Panc1 (cell line): Measurements from ENCODE around the gene GALR1. TPM values are rescaled to one million over a fixed set of nuclear protein-coding genes. Genes with fewer than 3 reads are reported as not detected.

Experiments used
- ATAC-seq: fragments of 200-7000 bp; cut with Tn5 transposase; 2 replicates; pipeline ENCODE4 v1.9.1; 2020; ENCODE audit warnings: mild to moderate bottlenecking, moderate library complexity
- Bru-seq: library from RNA; stranded (reverse); fragments of 400-500 nt; gene quantifications from one replicate; lab custom pipeline; 2021; lab: Mats Ljungman, UMichigan
- BruChase-seq, 2 experiments: library from RNA; stranded (reverse); fragments of 400-500 nt; gene quantifications; one replicate each; lab custom pipeline; 2021; lab: Mats Ljungman, UMichigan
- BruUV-seq: library from RNA; stranded (reverse); fragments of 400-500 nt; replicated peaks from 2 replicates; lab custom pipeline; 2021; lab: Mats Ljungman, UMichigan
- CTCF ChIA-PET: fragments of 300-600 bp; sonication (Branson Sonifier 250); formaldehyde crosslinking; loops from one replicate; lab custom pipeline; 2022; ENCODE audit warnings: antibody characterized with exemption; lab: Charles Lee
- POLR2A ChIA-PET: fragments of 300-600 bp; sonication (Branson Sonifier 250); formaldehyde crosslinking; loops from one replicate; lab custom pipeline; 2022; ENCODE audit warnings: antibody characterized with exemption; lab: Charles Lee
- DNase-seq: peaks from one replicate; pipeline ENCODE4 v3.0.0-alpha.2; 2010; ENCODE audit warnings: low read depth, low spot score
- H3K27ac ChIP-seq: 2 replicates; pipeline ENCODE4 v1.5.1; 2011; ENCODE audit warnings: mild to moderate bottlenecking, low read length, inconsistent platforms
- H3K27me3 ChIP-seq: fragments of 200-500 bp; sonication (Bioruptor generic); 2 replicates; pipeline ENCODE4 v1.6.0; 2014; ENCODE audit warnings: low read length, inconsistent platforms; ENCODE audit not compliant: control insufficient read depth, insufficient read depth
- H3K36me3 ChIP-seq: fragments of 200-500 bp; sonication (Bioruptor generic); 2 replicates; pipeline ENCODE4 v1.5.1; 2014; ENCODE audit warnings: inconsistent platforms, mild to moderate bottlenecking, low read length, moderate library complexity; ENCODE audit not compliant: control insufficient read depth, insufficient read depth
- H3K4me1 ChIP-seq: 2 replicates; pipeline ENCODE4 v1.5.1; 2011; ENCODE audit warnings: inconsistent platforms, mild to moderate bottlenecking, low read length, moderate library complexity; ENCODE audit not compliant: control insufficient read depth, insufficient read depth
- H3K4me3 ChIP-seq, 2 experiments: 2 replicates each; pipeline ENCODE4 v1.5.1; 2011 to 2012; ENCODE audit warnings: low read depth in 2 of 2, low read length in 2 of 2, mild to moderate bottlenecking in 2 of 2, inconsistent platforms in 1 of 2, moderate library complexity in 1 of 2
- H3K9me3 ChIP-seq: fragments of 200-500 bp; sonication (Bioruptor generic); 2 replicates; pipeline ENCODE4 v1.5.1; 2014; ENCODE audit warnings: low read depth, mild to moderate bottlenecking, inconsistent platforms, low read length, moderate library complexity; ENCODE audit not compliant: control insufficient read depth, insufficient read depth
- POLR2AphosphoS5 ChIP-seq: IDR thresholded peaks from 2 replicates; pipeline ENCODE4 v1.6.1; 2012; ENCODE audit warnings: mild to moderate bottlenecking, low read depth, low read length, moderate library complexity
- SIN3A ChIP-seq: IDR thresholded peaks from 2 replicates; pipeline ENCODE4 v1.6.1; 2012; ENCODE audit warnings: low read depth, mild to moderate bottlenecking, low read length, moderate library complexity, borderline replicate concordance; ENCODE audit not compliant: insufficient read depth
- TCF7L2 ChIP-seq: IDR thresholded peaks from 2 replicates; pipeline ENCODE4 v1.6.1; 2011; ENCODE audit warnings: mild to moderate bottlenecking, low read depth, low read length, inconsistent platforms
- in situ Hi-C: cut with HindIII; loops from 2 replicates; pipeline ENCODE4 v1.10.0; 2016; ENCODE audit warnings: low sequenced_read_pairs, low pct_unique_long_range_greater_than_20kb
- intact Hi-C: fragments of 100-400 bp; cut with micrococcal nuclease; formaldehyde crosslinking; loops from one replicate; pipeline ENCODE4 v1.10.0; 2022; ENCODE audit not compliant: unreplicated experiment
- long read RNA-seq: library from polyadenylated mRNA; unstranded; transcript quantifications from one replicate; pipeline ENCODE4 v2.0.0, GENCODE V29; 2021; ENCODE audit not compliant: unreplicated experiment
- polyA plus RNA-seq: library from polyadenylated mRNA; unstranded; fragments of >200 nt; gene quantifications from one replicate; pipeline ENCODE4 v1.2.1, GENCODE V29; 2012; ENCODE audit warnings: missing spikeins; ENCODE audit not compliant: insufficient read length
- total RNA-seq: library from RNA; stranded (reverse); gene quantifications from one replicate; pipeline ENCODE4 v1.2.1, GENCODE V29; 2021; ENCODE audit not compliant: unreplicated experiment
- TF ChIP-seq, protein P1 (sequence below): fragments of 450-650 bp; IDR thresholded peaks from 2 replicates; pipeline ENCODE4 v1.5.1; 2017; ENCODE audit warnings: mild to moderate bottlenecking
- TF ChIP-seq, protein P2 (sequence below), 2 experiments: IDR thresholded peaks; 2 replicates each; pipeline ENCODE4 v1.6.1; 2011 to 2012; ENCODE audit warnings: low read depth in 2 of 2, control low read depth in 1 of 2, low read length in 1 of 2, mild to moderate bottlenecking in 1 of 2, moderate library complexity in 1 of 2; ENCODE audit not compliant: insufficient read depth in 1 of 2

The GALR1 gene, protein sequence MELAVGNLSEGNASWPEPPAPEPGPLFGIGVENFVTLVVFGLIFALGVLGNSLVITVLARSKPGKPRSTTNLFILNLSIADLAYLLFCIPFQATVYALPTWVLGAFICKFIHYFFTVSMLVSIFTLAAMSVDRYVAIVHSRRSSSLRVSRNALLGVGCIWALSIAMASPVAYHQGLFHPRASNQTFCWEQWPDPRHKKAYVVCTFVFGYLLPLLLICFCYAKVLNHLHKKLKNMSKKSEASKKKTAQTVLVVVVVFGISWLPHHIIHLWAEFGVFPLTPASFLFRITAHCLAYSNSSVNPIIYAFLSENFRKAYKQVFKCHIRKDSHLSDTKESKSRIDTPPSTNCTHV
- total RNA-seq (not detected), Bru-seq, nascent RNA (percentile 10 among the genes with signal in this experiment), BruChase-seq, experiment 1, labeled RNA remaining after a 2-hour chase (percentile 13 among the genes with signal in this experiment), BruChase-seq, experiment 2, labeled RNA remaining after a 6-hour chase (percentile 13 among the genes with signal in this experiment)
- polyA plus RNA-seq = not detected
- long read RNA-seq = 0 reads

DNA sequence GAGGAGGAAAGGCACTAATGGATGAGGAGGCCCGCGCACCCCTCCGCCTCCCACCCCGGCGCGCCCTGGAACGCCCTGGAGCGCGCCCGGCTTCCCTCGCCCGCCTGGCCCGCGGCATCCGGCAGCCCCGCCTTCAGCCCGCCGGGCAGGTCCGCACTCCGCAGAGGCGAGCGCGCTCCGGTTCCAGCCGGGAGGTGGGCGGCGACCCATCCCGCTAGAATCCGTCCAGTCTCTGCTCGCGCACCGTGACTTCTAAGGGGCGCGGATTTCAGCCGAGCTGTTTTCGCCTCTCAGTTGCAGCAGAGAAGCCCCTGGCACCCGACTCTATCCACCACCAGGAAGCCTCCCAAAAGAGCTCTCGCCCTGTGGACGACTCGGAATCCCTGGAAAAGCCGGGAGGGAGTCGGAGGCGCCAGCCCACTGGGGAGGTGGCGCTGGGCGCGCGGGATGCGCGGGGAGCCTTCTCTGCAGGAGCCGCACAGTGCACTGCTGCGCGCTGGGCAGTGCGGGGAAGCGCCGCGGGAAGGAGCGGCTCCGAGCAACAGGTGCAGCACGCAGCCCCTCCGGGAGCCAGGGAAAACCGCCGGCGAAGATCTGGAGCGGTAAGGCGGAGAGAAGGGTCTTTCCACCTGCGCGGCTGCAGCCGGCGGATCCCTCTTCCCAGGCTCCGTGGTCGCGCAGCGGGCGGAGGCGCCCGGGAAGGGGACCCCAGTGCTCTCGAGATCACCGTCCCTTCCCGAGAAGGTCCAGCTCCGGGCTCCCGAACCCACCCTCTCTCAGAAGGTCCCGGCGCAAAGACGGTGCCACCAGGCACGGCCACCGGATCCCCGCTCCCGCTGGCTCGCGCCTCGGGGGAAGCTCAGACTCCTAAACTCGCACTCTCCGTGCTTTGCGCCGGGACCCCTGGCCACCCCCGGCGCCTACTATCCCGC, at the start of gene GALR1:
Gene GALR1 (plus strand): TSS at position 280 of the 932 bp plus-strand sequence. CDS start 701 bp downstream, outside the sequence.
- no peak for TF ChIP-seq SIN3A
- TF ChIP-seq, protein P1, sequence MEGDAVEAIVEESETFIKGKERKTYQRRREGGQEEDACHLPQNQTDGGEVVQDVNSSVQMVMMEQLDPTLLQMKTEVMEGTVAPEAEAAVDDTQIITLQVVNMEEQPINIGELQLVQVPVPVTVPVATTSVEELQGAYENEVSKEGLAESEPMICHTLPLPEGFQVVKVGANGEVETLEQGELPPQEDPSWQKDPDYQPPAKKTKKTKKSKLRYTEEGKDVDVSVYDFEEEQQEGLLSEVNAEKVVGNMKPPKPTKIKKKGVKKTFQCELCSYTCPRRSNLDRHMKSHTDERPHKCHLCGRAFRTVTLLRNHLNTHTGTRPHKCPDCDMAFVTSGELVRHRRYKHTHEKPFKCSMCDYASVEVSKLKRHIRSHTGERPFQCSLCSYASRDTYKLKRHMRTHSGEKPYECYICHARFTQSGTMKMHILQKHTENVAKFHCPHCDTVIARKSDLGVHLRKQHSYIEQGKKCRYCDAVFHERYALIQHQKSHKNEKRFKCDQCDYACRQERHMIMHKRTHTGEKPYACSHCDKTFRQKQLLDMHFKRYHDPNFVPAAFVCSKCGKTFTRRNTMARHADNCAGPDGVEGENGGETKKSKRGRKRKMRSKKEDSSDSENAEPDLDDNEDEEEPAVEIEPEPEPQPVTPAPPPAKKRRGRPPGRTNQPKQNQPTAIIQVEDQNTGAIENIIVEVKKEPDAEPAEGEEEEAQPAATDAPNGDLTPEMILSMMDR = no peak
- TF ChIP-seq, protein P2, sequence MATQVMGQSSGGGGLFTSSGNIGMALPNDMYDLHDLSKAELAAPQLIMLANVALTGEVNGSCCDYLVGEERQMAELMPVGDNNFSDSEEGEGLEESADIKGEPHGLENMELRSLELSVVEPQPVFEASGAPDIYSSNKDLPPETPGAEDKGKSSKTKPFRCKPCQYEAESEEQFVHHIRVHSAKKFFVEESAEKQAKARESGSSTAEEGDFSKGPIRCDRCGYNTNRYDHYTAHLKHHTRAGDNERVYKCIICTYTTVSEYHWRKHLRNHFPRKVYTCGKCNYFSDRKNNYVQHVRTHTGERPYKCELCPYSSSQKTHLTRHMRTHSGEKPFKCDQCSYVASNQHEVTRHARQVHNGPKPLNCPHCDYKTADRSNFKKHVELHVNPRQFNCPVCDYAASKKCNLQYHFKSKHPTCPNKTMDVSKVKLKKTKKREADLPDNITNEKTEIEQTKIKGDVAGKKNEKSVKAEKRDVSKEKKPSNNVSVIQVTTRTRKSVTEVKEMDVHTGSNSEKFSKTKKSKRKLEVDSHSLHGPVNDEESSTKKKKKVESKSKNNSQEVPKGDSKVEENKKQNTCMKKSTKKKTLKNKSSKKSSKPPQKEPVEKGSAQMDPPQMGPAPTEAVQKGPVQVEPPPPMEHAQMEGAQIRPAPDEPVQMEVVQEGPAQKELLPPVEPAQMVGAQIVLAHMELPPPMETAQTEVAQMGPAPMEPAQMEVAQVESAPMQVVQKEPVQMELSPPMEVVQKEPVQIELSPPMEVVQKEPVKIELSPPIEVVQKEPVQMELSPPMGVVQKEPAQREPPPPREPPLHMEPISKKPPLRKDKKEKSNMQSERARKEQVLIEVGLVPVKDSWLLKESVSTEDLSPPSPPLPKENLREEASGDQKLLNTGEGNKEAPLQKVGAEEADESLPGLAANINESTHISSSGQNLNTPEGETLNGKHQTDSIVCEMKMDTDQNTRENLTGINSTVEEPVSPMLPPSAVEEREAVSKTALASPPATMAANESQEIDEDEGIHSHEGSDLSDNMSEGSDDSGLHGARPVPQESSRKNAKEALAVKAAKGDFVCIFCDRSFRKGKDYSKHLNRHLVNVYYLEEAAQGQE (IDR thresholded peaks at IDR 0.05; ENCODE audit: insufficient read depth in 1 of 2, low read depth in 2 of 2, low read length in 1 of 2) = no peak
- no peak for TF ChIP-seq POLR2AphosphoS5
- no peak for TF ChIP-seq TCF7L2
- Histone ChIP-seq H3K4me1 (peaks cover 3% of the 10 kb centered on the region; the same call in 1 of the 2 replicates), H3K4me3 (peak within 1 kb of the TSS; percentile 24 to 50), H3K27me3 (peaks cover 10% of the 10 kb centered on the region), H3K9me3 (0 out of 2 replicates have a peak, but pooled peaks cover 3% of the 10 kb centered on the region), H3K27ac (no peak within 1 kb of the TSS), H3K36me3 (no peaks in the 10 kb centered on the region)
- BruUV-seq = no TSS peak
- ChIA-PET POLR2A (no interaction called here), CTCF (no interaction called here)
- no peak for DNase-seq
- intact Hi-C loops (no loop called here), in situ Hi-C loops (no loop called here)
- ATAC-seq = peak; percentile 55

DNA sequence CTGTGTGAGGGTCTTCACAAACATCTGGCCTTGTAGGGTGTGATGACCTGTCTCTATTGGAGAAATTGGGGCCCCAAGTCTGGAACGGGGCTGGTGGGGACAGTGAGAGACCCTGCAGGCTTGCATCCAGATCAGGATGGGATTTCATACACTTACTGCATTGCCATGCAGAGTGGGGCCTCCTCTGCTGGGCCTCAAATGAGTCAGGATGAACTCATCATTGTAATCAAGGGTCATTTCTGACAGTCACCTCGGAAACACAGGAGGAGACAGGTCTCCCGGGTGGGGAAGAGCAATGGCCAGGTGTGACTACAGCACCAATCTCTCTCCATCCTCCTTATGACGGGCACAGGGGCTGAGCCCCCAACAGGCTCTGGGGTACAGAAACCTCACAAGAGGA, 48.1 kb upstream of the GALR1 start:
- Histone ChIP-seq H3K9me3 (no peaks in the 10 kb centered on the region), H3K4me1 (no peaks in the 10 kb centered on the region), H3K4me3 (no peak overlapping the region), H3K27me3 (no peaks in the 10 kb centered on the region), H3K27ac (no peak overlapping the region), H3K36me3 (no peaks in the 10 kb centered on the region)
- POLR2A ChIA-PET = no interaction called here
- ATAC-seq (peak; percentile 51; the same call in 1 of the 2 replicates), DNase-seq (no peak)
- no TSS peak for BruUV-seq
- intact Hi-C loops = no loop called here
- in situ Hi-C loops = no loop called here
- TF ChIP-seq TCF7L2 (no peak), SIN3A (no peak), POLR2AphosphoS5 (no peak)
- TF ChIP-seq, protein P1 = no peak
- TF ChIP-seq, protein P2 (IDR thresholded peaks at IDR 0.05; ENCODE audit: insufficient read depth in 1 of 2, low read depth in 2 of 2, low read length in 1 of 2) = no peak
- CTCF ChIA-PET = interaction anchor here (2.3 kb wide), 1 partner anchor 10 kb away, joined by 7 read pairs; no protein-coding TSS in a partner anchor
